Trophoblast cell (in vitro differentiated cells and primary cell): Measurements from ENCODE around the gene TTK.

Experiments
- DNase-seq, 2 donors: peaks; one replicate each; pipeline ENCODE4 v3.0.0-alpha.2; 2016
- H2AFZ ChIP-seq: 2 replicates; pipeline ENCODE4 v1.6.1; 2013; ENCODE audit warnings: low read length, moderate library complexity, mild to moderate bottlenecking; ENCODE audit not compliant: insufficient read depth, poor library complexity
- H2AK5ac ChIP-seq: 2 replicates; pipeline ENCODE4 v1.6.1; 2013; ENCODE audit warnings: mild to moderate bottlenecking, low read length
- H2BK120ac ChIP-seq: 2 replicates; pipeline ENCODE4 v1.6.1; 2013; ENCODE audit warnings: low read length, mild to moderate bottlenecking, moderate library complexity; ENCODE audit not compliant: insufficient read depth, poor library complexity
- H2BK12ac ChIP-seq: 2 replicates; pipeline ENCODE4 v1.6.1; 2013; ENCODE audit warnings: mild to moderate bottlenecking, low read length, moderate library complexity
- H2BK5ac ChIP-seq: 2 replicates; pipeline ENCODE4 v1.6.1; 2013; ENCODE audit warnings: low read length, low read depth, moderate library complexity, mild to moderate bottlenecking; ENCODE audit not compliant: poor library complexity
- H3K14ac ChIP-seq: 2 replicates; pipeline ENCODE4 v1.6.1; 2013; ENCODE audit warnings: mild to moderate bottlenecking, low read length
- H3K18ac ChIP-seq: 2 replicates; pipeline ENCODE4 v1.6.1; 2013; ENCODE audit warnings: mild to moderate bottlenecking, low read length
- H3K23ac ChIP-seq: 2 replicates; pipeline ENCODE4 v1.6.1; 2013; ENCODE audit warnings: low read length
- H3K27ac ChIP-seq: 2 replicates; pipeline ENCODE4 v1.5.1; 2013; ENCODE audit warnings: low read depth, mild to moderate bottlenecking, inconsistent platforms, low read length, moderate library complexity
- H3K27me3 ChIP-seq: 2 replicates; pipeline ENCODE4 v1.6.1; 2013; ENCODE audit warnings: inconsistent platforms, mild to moderate bottlenecking, low read length, moderate library complexity; ENCODE audit not compliant: insufficient read depth
- H3K36me3 ChIP-seq, 2 experiments: 1 replicate in 1 of 2; 2 replicates in 1 of 2; pipeline ENCODE4 v1.6.1; 2013; ENCODE audit warnings: low read length in 2 of 2, mild to moderate bottlenecking in 2 of 2, moderate library complexity in 1 of 2; ENCODE audit not compliant: insufficient read depth in 2 of 2, control insufficient read depth in 1 of 2
- H3K4ac ChIP-seq: 2 replicates; pipeline ENCODE4 v1.6.1; 2013; ENCODE audit warnings: low read depth, mild to moderate bottlenecking, low read length, moderate library complexity
- H3K4me1 ChIP-seq, 2 experiments: 1 replicate in 1 of 2; 2 replicates in 1 of 2; pipeline ENCODE4 v1.6.1; 2013; ENCODE audit warnings: low read length in 2 of 2, mild to moderate bottlenecking in 2 of 2, moderate library complexity in 1 of 2; ENCODE audit not compliant: insufficient read depth in 2 of 2, control insufficient read depth in 1 of 2
- H3K4me2 ChIP-seq: 2 replicates; pipeline ENCODE4 v1.6.1; 2013; ENCODE audit warnings: inconsistent platforms, mild to moderate bottlenecking, low read length, moderate library complexity
- H3K4me3 ChIP-seq: 2 replicates; pipeline ENCODE4 v1.5.1; 2013; ENCODE audit warnings: mild to moderate bottlenecking, low read depth, low read length, inconsistent platforms
- H3K79me1 ChIP-seq: one replicate; pipeline ENCODE4 v1.6.1; 2013; ENCODE audit warnings: low read length
- H3K79me2 ChIP-seq: 2 replicates; pipeline ENCODE4 v1.6.1; 2013; ENCODE audit warnings: low read length, mild to moderate bottlenecking; ENCODE audit not compliant: control insufficient read depth, insufficient read depth, poor library complexity
- H3K9ac ChIP-seq: 2 replicates; pipeline ENCODE4 v1.6.1; 2013; ENCODE audit warnings: mild to moderate bottlenecking, low read length
- H3K9me3 ChIP-seq: 2 replicates; pipeline ENCODE4 v1.6.1; 2013; ENCODE audit warnings: low read depth, mild to moderate bottlenecking, control low read depth, inconsistent platforms, low read length; ENCODE audit not compliant: insufficient read depth
- H4K12ac ChIP-seq: 2 replicates; pipeline ENCODE4 v1.6.1; 2013; ENCODE audit warnings: low read depth, mild to moderate bottlenecking, low read length, moderate library complexity
- H4K8ac ChIP-seq: 2 replicates; pipeline ENCODE4 v1.6.1; 2013; ENCODE audit warnings: low read depth, mild to moderate bottlenecking, low read length, moderate library complexity
- H4K91ac ChIP-seq: one replicate; pipeline ENCODE4 v1.6.1; 2013; ENCODE audit warnings: low read depth, mild to moderate bottlenecking, low read length, moderate library complexity
- WGBS: extraction: QIAGEN DNeasy Blood & Tissue Kit; methylation state at CpG from one replicate; pipeline ENCODE4 v1.1.7; 2013; ENCODE audit warnings: missing lambda C conversion rate; ENCODE audit not compliant: insufficient read length, insufficient coverage; ENCODE audit errors: extremely low coverage; 5-methylcytosine and 5-hydroxymethylcytosine counted together

The TTK gene

DNA sequence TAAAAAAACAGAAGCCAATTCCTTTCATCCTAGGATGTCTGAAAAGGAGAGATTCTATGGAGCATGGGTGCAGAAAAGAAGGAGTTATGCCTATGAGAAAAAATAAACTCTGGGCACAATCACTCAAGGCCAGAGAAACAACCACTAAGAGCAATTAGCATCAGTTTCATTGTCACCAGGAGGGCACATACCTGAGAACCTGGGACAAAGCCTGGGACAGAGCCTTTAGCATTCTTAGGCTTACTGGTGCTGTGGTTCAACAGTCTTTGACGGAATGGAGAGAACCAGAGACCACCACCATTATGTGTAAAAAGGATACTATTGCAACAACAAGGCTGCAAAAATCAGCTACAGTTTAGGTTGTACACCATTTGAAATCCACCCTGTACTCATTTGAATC lies 72.6 kb downstream of the TTK start:
- no peaks in the 10 kb centered on the region for H3K36me3 ChIP-seq
- H3K4me3 ChIP-seq = no peak overlapping the region
- H3K9me3 ChIP-seq = no peaks in the 10 kb centered on the region
- DNase-seq = no peak
- H3K27me3 ChIP-seq = no peaks in the 10 kb centered on the region
- H4K91ac ChIP-seq = no peak overlapping the region
- H3K79me1 ChIP-seq = no peaks in the 10 kb centered on the region
- H3K14ac ChIP-seq = no peak overlapping the region
- no peak overlapping the region for H3K27ac ChIP-seq
- no peak overlapping the region for H4K12ac ChIP-seq
- no peak overlapping the region for H2BK12ac ChIP-seq
- no peak overlapping the region for H2BK120ac ChIP-seq
- H3K18ac ChIP-seq = no peak overlapping the region
- no CpG with 5 or more reads among the region's 1 CpG for WGBS
- H2AFZ ChIP-seq = no peak overlapping the region
- H3K4me1 ChIP-seq = no peaks in the 10 kb centered on the region
- no peak overlapping the region for H4K8ac ChIP-seq
- no peak overlapping the region for H3K9ac ChIP-seq
- no peak overlapping the region for H3K4me2 ChIP-seq
- no peak overlapping the region for H2AK5ac ChIP-seq
- no peak overlapping the region for H2BK5ac ChIP-seq
- H3K4ac ChIP-seq = no peak overlapping the region
- H3K79me2 ChIP-seq = no peaks in the 10 kb centered on the region
- H3K23ac ChIP-seq = no peak overlapping the region

DNA sequence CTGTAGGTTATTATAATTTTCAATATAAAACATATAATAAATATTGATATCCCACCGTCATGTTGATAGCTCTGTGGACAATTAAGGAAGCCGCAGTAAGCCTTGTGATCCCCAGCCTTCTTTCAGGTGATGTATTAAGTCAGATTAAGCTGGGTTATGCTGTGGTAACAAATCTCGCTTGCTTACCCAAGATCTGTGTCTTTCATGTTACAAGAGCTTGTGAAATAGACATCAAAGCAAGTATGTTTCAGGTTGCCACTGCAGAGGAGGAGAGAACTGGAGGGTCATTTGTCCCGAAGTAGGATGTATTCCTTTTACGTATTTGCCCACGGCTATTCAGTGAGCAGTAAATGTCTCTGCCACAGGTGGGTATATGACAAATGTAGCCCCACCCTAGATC lies 84.2 kb downstream of the TTK start:
- H4K91ac ChIP-seq = no peak overlapping the region
- H4K12ac ChIP-seq = no peak overlapping the region
- H3K9me3 ChIP-seq = no peaks in the 10 kb centered on the region
- H3K18ac ChIP-seq = no peak overlapping the region
- no CpG with 5 or more reads among the region's 6 CpGs for WGBS
- H2BK5ac ChIP-seq = no peak overlapping the region
- H2AFZ ChIP-seq = no peak overlapping the region
- H3K9ac ChIP-seq = no peak overlapping the region
- no peaks in the 10 kb centered on the region for H3K79me1 ChIP-seq
- H2BK12ac ChIP-seq = no peak overlapping the region
- H3K23ac ChIP-seq = no peak overlapping the region
- H3K27ac ChIP-seq = no peak overlapping the region
- H2BK120ac ChIP-seq = no peak overlapping the region
- H3K4me3 ChIP-seq = no peak overlapping the region
- peak in 1 of 2 donors; percentile 4 for DNase-seq
- no peak overlapping the region for H3K4ac ChIP-seq
- H2AK5ac ChIP-seq = no peak overlapping the region
- no peak overlapping the region for H3K14ac ChIP-seq
- H3K4me2 ChIP-seq = no peak overlapping the region
- H3K27me3 ChIP-seq = no peaks in the 10 kb centered on the region
- H3K36me3 ChIP-seq = no peaks in the 10 kb centered on the region
- H3K4me1 ChIP-seq = no peaks in the 10 kb centered on the region
- H4K8ac ChIP-seq = no peak overlapping the region
- H3K79me2 ChIP-seq = no peaks in the 10 kb centered on the region

DNA sequence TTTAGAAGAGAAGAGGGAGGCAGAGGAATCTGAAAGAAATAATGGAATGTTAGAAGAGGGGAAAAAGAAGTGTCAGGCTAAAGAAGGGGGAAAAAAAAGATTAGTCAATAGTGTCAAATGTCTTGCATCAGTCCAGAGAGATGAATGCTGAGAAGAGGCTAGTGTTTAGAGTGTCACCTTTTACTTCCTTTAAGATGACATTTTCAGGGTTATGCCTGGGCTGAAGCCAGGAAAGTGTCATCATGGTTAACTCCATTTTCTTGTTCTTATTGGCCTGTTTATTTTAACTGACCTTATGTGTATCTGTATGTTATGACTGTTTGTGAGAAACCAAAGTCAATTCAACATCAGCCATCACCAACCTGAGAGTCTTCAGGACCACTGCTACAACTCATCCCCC lies 87.1 kb downstream of the TTK start:
- H4K12ac ChIP-seq = no peak overlapping the region

More for the DNA sequence above, 87.1 kb downstream of the TTK start:
- Histone ChIP-seq H3K79me1 (no peaks in the 10 kb centered on the region), H3K27me3 (no peaks in the 10 kb centered on the region), H3K36me3 (no peaks in the 10 kb centered on the region), H3K4me1 (no peaks in the 10 kb centered on the region), H3K4me3 (no peak overlapping the region), H3K14ac (no peak overlapping the region), H3K23ac (no peak overlapping the region), H3K4ac (no peak overlapping the region), H2BK5ac (no peak overlapping the region), H3K27ac (no peak overlapping the region), H3K9ac (no peak overlapping the region), H2BK12ac (no peak overlapping the region), H3K4me2 (no peak overlapping the region), H3K18ac (no peak overlapping the region), H3K79me2 (no peaks in the 10 kb centered on the region), H4K8ac (no peak overlapping the region), H2BK120ac (no peak overlapping the region), H4K91ac (no peak overlapping the region), H2AK5ac (no peak overlapping the region), H3K9me3 (no peaks in the 10 kb centered on the region), H2AFZ (no peak overlapping the region)
- DNase-seq = no peak
